Gastroesophageal sphincter (tissue), 4 donors: ENCODE results near the gene COA6. TPM values are rescaled to one million over a fixed set of nuclear protein-coding genes. Genes with fewer than 3 reads are reported as not detected.

Source experiments
- ATAC-seq: fragments of 150-250 bp; one replicate; pipeline ENCODE4 v1.9.1; 2016; ENCODE audit warnings: mild to moderate bottlenecking, moderate library complexity
- H3K27ac ChIP-seq, 4 donors: fragments of 200-600 bp; sonication (generic) in 3 of 4; 1 replicate in 3 of 4; 2 replicates in 1 of 4; pipeline ENCODE4 v1.5.1; 2016 to 2019
- H3K27me3 ChIP-seq: fragments of 200-600 bp; sonication (generic); one replicate; pipeline ENCODE4 v1.5.1; 2019
- H3K36me3 ChIP-seq, 2 donors: fragments of 200-600 bp; sonication (generic); one replicate each; pipeline ENCODE4 v1.5.1; 2019; ENCODE audit warnings: control low read depth in 1 of 2
- H3K4me1 ChIP-seq, 3 donors: fragments of 200-600 bp; sonication (generic); 1 replicate in 2 of 3; 2 replicates in 1 of 3; pipeline ENCODE4 v1.5.1; 2016 to 2019; ENCODE audit warnings: control low read depth in 2 of 3
- H3K4me3 ChIP-seq, 2 donors: fragments of 200-600 bp; sonication (generic); one replicate each; pipeline ENCODE4 v1.5.1; 2019; ENCODE audit warnings: mild to moderate bottlenecking in 1 of 2, moderate library complexity in 1 of 2
- H3K9me3 ChIP-seq, 3 donors: fragments of 200-600 bp; sonication (generic); one replicate each; pipeline ENCODE4 v1.5.1; 2017 to 2019; ENCODE audit warnings: control low read depth in 2 of 3
- EP300 ChIP-seq: sonication (generic); formaldehyde crosslinking; IDR thresholded peaks from one replicate; pipeline ENCODE4 v1.6.1; 2017; ENCODE audit warnings: antibody characterized with exemption, mild to moderate bottlenecking
- POLR2A ChIP-seq, 2 donors: fragments of 450-650 bp; IDR thresholded peaks; one replicate each; pipeline ENCODE4 v1.6.1; 2017; ENCODE audit warnings: antibody characterized with exemption in 2 of 2, mild to moderate bottlenecking in 2 of 2, moderate library complexity in 1 of 2
- POLR2AphosphoS5 ChIP-seq: sonication (generic); formaldehyde crosslinking; IDR thresholded peaks from one replicate; pipeline ENCODE4 v1.6.1; 2017; ENCODE audit warnings: antibody characterized with exemption
- whole genome bisulfite sequencing, 2 donors: methylation state at CpG; one replicate each; pipeline ENCODE4 v1.1.5; 2018; ENCODE audit warnings: low coverage in 1 of 2; 5-methylcytosine and 5-hydroxymethylcytosine counted together
- total RNA-seq, 4 donors: library from RNA; depleted of rRNA; stranded (reverse); fragments of >200 nt; gene quantifications; one replicate each; pipeline ENCODE4 v1.1.0, GENCODE V29; 2016
- TF ChIP-seq, protein P1 (sequence below), 4 experiments: fragments of 200-600 bp in 2 of 4; fragments of 450-650 bp in 2 of 4; sonication (generic) in 1 of 4; IDR thresholded peaks; one replicate each; pipeline ENCODE4 v1.5.1; 2017 to 2019; ENCODE audit warnings: antibody characterized with exemption in 4 of 4, mild to moderate bottlenecking in 2 of 4, moderate library complexity in 2 of 4

The COA6 gene
- total RNA-seq, 4 donors from 2014 or later: 13.4 to 24.7 (median 16.9) TPM

DNA sequence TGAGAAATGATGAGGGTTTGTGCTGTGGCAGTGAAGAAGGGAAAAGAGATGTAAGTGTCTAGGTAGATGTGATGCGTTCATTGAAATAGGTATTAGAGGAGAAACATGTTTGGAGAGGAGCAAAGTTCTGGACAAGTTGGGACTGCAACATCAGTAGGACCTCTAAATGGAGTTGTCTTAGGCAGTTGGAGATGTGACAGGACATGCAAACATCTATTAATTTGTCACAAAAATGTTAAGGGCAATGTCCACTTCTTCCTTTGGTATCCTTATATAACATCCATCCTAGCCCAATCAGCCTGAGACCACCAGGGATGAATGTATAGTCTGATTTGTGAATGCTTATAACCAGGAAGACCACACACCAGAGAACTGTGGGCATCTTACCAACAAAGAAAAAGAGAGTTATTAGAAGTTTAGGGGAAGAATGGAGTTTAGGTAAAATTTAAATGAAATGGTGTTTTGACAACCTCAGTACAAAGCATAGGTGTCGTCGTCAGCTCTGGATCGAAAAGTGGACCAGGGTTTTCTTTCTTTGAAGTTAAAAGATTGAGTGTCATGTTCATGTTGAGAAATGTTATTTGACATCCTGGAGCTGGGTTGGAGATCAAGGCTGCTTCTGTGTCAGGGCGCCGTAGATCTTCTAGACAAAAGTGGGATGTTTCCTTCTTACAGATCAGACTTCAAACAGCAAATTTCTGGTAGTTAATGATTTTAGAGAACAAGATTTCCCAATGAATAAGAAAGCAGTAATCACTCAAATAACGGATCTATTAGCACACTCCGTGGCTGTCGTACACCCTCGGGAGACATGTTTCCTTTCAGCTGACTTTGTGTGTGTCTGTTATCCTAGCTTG, 8.7 kb downstream of the COA6 start:
- 80 to 89% methylated on average over 9 to 10 of the region's 10 CpGs for WGBS, 2 donors
- peaks cover 0 to 74% of the 10 kb centered on the region in 2 donors for H3K36me3 ChIP-seq
- H3K27me3 ChIP-seq: no peaks in the 10 kb centered on the region
- H3K27ac ChIP-seq: no peak overlapping the region
- H3K4me3 ChIP-seq: no peak overlapping the region
- no peaks in the 10 kb centered on the region for H3K9me3 ChIP-seq
- ATAC-seq: no peak
- no peak for TF ChIP-seq POLR2A (IDR thresholded peaks at IDR 0.05)
- no peaks in the 10 kb centered on the region for H3K4me1 ChIP-seq

DNA sequence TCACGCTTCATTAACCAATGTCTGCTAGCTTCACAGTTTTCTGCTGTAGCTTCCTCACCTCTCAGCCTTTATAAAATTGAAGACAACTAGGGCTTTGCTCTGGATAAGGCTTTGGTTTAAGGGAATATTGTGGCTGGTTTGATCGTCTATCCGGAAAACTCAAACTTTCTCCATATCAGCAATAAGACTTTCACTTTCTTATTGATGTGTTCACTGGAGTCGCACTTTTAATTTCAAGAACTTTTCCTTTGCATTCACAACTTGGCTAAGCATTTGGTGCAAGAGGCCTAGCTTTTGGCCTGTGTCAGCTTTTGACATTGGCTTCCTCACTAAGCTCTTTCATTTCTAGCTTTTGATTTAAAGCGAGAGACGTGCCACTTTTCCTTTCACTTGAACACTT, 12.9 kb downstream of the COA6 start:
- Histone ChIP-seq H3K4me1 (no peaks in the 10 kb centered on the region), H3K36me3 (peaks cover 0 to 42% of the 10 kb centered on the region in 2 donors), H3K27me3 (no peaks in the 10 kb centered on the region), H3K9me3 (no peaks in the 10 kb centered on the region), H3K27ac (no peak overlapping the region), H3K4me3 (no peak overlapping the region)
- no peak for ATAC-seq
- TF ChIP-seq POLR2AphosphoS5 (no peak), EP300 (no peak), POLR2A (IDR thresholded peaks at IDR 0.05) (no peak)
- TF ChIP-seq, protein P1, sequence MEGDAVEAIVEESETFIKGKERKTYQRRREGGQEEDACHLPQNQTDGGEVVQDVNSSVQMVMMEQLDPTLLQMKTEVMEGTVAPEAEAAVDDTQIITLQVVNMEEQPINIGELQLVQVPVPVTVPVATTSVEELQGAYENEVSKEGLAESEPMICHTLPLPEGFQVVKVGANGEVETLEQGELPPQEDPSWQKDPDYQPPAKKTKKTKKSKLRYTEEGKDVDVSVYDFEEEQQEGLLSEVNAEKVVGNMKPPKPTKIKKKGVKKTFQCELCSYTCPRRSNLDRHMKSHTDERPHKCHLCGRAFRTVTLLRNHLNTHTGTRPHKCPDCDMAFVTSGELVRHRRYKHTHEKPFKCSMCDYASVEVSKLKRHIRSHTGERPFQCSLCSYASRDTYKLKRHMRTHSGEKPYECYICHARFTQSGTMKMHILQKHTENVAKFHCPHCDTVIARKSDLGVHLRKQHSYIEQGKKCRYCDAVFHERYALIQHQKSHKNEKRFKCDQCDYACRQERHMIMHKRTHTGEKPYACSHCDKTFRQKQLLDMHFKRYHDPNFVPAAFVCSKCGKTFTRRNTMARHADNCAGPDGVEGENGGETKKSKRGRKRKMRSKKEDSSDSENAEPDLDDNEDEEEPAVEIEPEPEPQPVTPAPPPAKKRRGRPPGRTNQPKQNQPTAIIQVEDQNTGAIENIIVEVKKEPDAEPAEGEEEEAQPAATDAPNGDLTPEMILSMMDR (IDR thresholded peaks at IDR 0.05): no peak
- 88 to 98% methylated on average over 3 to 6 of the region's 6 CpGs for WGBS, 2 donors

DNA sequence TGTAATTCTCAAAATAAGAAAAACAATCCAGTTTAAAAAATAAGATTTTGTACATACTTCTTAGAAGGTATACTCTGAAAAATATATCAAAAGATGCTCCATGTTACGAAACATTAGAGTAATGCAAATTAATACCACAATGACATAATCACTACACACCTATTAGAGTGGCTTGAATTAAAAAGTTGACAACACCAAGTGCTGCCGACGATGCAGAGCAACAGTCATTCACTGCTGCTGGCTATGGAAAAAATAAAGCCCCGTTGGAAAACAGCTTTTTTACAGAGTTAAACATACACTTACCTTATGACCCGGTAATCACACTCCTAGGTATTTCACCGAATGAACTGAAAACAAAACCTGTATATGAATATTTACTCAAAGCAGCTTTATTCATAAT, 14.8 kb downstream of the COA6 start:
- Histone ChIP-seq H3K27ac (no peak overlapping the region), H3K4me3 (no peak overlapping the region), H3K9me3 (no peaks in the 10 kb centered on the region), H3K36me3 (peaks cover 0 to 61% of the 10 kb centered on the region in 2 donors), H3K27me3 (no peaks in the 10 kb centered on the region), H3K4me1 (no peaks in the 10 kb centered on the region)
- TF ChIP-seq EP300 (no peak), POLR2A (IDR thresholded peaks at IDR 0.05) (no peak), POLR2AphosphoS5 (no peak)
- TF ChIP-seq, protein P1 (IDR thresholded peaks at IDR 0.05): no peak
- ATAC-seq: no peak
- 74 to 90% methylated on average over 6 of the region's 6 CpGs for WGBS, 2 donors

DNA sequence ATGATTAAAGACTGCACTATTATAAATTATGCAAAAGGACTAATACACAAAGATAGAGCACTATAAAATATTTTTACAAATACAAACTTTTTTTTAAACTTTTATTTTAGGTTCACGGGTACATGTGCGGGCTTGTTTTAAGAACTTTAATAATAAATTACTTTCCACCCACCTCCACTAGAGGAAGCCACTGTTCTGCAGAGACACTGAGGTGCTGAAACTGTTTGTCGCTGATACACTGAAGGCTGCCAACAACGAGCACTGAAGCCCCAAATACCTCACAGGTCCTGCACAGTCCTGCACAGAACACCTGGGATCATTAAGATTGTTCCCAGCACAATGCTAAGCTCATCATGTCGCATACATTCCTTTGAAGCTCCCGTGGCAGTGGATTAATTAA, 19.9 kb downstream of the COA6 start:
- H3K4me3 ChIP-seq: no peak overlapping the region
- H3K9me3 ChIP-seq: no peaks in the 10 kb centered on the region
- peaks cover 0 to 51% of the 10 kb centered on the region in 2 donors for H3K36me3 ChIP-seq
- 74 to 85% methylated on average over 5 to 6 of the region's 6 CpGs for WGBS, 2 donors
- H3K27me3 ChIP-seq: no peaks in the 10 kb centered on the region
- H3K27ac ChIP-seq: no peak overlapping the region
- no peaks in the 10 kb centered on the region for H3K4me1 ChIP-seq
- TF ChIP-seq EP300 (no peak), POLR2A (IDR thresholded peaks at IDR 0.05) (no peak), POLR2AphosphoS5 (no peak)
- TF ChIP-seq, protein P1 (IDR thresholded peaks at IDR 0.05): no peak
- no peak for ATAC-seq

DNA sequence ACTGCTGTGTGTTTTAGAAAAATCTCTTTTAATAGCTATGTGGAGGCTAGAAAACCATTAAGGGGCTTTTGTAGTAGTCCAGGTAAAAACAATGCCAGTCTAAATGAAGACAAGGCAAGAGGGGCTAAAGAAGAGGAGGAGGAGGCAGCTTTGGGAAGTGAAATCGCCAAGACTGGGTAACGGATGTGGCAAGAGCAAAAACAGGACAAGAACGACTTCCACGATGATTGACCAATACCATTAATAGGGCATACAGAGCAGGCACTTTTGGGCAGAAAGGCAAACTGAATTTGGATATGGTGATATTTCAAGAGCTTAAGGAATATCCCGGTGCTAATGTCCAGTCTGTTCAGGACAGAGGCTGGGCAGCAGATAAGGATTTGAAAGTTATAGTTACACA, 22.0 kb downstream of the COA6 start:
- no peak overlapping the region for H3K27ac ChIP-seq
- no peaks in the 10 kb centered on the region for H3K9me3 ChIP-seq
- WGBS, 2 donors: 89 to 96% methylated on average over 5 of the region's 5 CpGs
- H3K36me3 ChIP-seq: peaks cover 0 to 49% of the 10 kb centered on the region in 2 donors
- TF ChIP-seq, protein P1 (IDR thresholded peaks at IDR 0.05): no peak
- TF ChIP-seq EP300 (no peak), POLR2A (IDR thresholded peaks at IDR 0.05) (no peak)
- H3K4me1 ChIP-seq: peaks cover 0 to 3% (median 0%) of the 10 kb centered on the region in 3 donors
- no peak for ATAC-seq
- H3K27me3 ChIP-seq: no peaks in the 10 kb centered on the region
- no peak overlapping the region for H3K4me3 ChIP-seq
